ENCODE results near the gene CHMP4B. TPM values are rescaled to one million over a fixed set of nuclear protein-coding genes. Genes with fewer than 3 reads are reported as not detected.

CHMP4B gene
- total RNA-seq, 1 experiment from 2014 or later, result 87.5 TPM

GRCh38 chr20:33859157-33859695, 48.1 kb downstream of the CHMP4B start:
- BruUV-seq (replicated peaks), result no TSS peak
- Histone ChIP-seq H3K27me3 (ENCODE audit: control insufficient read depth, insufficient read depth, low read length) (no peaks in the 10 kb centered on the region), H3K4me1 (ENCODE audit: control insufficient read depth, insufficient read depth, low read length) (peaks cover 28% of the 10 kb centered on the region), H3K36me3 (ENCODE audit: control insufficient read depth, insufficient read depth, low read length) (no peaks in the 10 kb centered on the region; the same call in 1 of the 2 replicates), H3K27ac (ENCODE audit: low read length) (peak overlapping the region; percentile 60), H3K9me3 (ENCODE audit: control insufficient read depth, insufficient read depth, low read depth, low read length) (no peaks in the 10 kb centered on the region), H3K4me3 (ENCODE audit: low read depth in 2 of 2, low read length in 2 of 2) (no peak overlapping the region)
- ChIA-PET CTCF (interaction anchor here (0.6 kb wide), 1 partner anchor 268 kb away, joined by 7 read pairs; no protein-coding TSS in a partner anchor), POLR2A (no interaction called here)
- DNase-seq (ENCODE audit: low read depth, low spot score), result peak; percentile 24
- TF ChIP-seq TCF7L2 (IDR thresholded peaks at IDR 0.05; ENCODE audit: low read depth, low read length) (no peak), SIN3A (IDR thresholded peaks at IDR 0.05; ENCODE audit: borderline replicate concordance, insufficient read depth, low read depth, low read length) (no peak), POLR2AphosphoS5 (IDR thresholded peaks at IDR 0.05; ENCODE audit: low read depth, low read length) (no peak)
- TF ChIP-seq, protein P1, sequence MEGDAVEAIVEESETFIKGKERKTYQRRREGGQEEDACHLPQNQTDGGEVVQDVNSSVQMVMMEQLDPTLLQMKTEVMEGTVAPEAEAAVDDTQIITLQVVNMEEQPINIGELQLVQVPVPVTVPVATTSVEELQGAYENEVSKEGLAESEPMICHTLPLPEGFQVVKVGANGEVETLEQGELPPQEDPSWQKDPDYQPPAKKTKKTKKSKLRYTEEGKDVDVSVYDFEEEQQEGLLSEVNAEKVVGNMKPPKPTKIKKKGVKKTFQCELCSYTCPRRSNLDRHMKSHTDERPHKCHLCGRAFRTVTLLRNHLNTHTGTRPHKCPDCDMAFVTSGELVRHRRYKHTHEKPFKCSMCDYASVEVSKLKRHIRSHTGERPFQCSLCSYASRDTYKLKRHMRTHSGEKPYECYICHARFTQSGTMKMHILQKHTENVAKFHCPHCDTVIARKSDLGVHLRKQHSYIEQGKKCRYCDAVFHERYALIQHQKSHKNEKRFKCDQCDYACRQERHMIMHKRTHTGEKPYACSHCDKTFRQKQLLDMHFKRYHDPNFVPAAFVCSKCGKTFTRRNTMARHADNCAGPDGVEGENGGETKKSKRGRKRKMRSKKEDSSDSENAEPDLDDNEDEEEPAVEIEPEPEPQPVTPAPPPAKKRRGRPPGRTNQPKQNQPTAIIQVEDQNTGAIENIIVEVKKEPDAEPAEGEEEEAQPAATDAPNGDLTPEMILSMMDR (IDR thresholded peaks at IDR 0.05), result no peak
- TF ChIP-seq, protein P2, sequence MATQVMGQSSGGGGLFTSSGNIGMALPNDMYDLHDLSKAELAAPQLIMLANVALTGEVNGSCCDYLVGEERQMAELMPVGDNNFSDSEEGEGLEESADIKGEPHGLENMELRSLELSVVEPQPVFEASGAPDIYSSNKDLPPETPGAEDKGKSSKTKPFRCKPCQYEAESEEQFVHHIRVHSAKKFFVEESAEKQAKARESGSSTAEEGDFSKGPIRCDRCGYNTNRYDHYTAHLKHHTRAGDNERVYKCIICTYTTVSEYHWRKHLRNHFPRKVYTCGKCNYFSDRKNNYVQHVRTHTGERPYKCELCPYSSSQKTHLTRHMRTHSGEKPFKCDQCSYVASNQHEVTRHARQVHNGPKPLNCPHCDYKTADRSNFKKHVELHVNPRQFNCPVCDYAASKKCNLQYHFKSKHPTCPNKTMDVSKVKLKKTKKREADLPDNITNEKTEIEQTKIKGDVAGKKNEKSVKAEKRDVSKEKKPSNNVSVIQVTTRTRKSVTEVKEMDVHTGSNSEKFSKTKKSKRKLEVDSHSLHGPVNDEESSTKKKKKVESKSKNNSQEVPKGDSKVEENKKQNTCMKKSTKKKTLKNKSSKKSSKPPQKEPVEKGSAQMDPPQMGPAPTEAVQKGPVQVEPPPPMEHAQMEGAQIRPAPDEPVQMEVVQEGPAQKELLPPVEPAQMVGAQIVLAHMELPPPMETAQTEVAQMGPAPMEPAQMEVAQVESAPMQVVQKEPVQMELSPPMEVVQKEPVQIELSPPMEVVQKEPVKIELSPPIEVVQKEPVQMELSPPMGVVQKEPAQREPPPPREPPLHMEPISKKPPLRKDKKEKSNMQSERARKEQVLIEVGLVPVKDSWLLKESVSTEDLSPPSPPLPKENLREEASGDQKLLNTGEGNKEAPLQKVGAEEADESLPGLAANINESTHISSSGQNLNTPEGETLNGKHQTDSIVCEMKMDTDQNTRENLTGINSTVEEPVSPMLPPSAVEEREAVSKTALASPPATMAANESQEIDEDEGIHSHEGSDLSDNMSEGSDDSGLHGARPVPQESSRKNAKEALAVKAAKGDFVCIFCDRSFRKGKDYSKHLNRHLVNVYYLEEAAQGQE (IDR thresholded peaks at IDR 0.05; ENCODE audit: insufficient read depth in 1 of 2, low read depth in 2 of 2, low read length in 1 of 2), result no peak
- intact Hi-C loops (cut with micrococcal nuclease; ENCODE audit: unreplicated experiment), result no loop called here
- in situ Hi-C loops (cut with HindIII; ENCODE audit: low pct_unique_long_range_greater_than_20kb, low sequenced_read_pairs), result no loop called here
- peak; percentile 36; the same call in 1 of the 2 replicates for ATAC-seq

DNA sequence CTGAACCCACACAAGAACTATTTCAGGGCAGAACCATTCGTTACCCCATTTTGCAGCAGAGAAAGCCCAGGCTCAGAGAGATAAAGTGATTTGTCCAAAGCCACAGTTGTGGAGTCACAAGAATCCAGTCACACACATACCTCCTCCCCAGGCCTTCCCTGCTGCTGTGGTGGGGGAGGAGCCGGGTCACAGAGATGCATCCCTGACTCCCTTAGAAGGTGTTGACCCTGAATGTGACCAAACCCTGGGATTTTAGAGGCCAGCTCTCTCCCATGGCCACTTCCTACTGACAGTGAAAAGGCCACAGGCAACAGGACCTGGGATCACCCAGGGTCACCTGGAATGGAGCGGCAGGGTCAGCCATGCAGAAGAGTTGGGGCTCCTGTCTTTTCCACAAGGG, 48.6 kb downstream of the CHMP4B start:
- TF ChIP-seq, protein P2 (IDR thresholded peaks at IDR 0.05; ENCODE audit: insufficient read depth in 1 of 2, low read depth in 2 of 2, low read length in 1 of 2), result no peak
- no peak for TF ChIP-seq SIN3A (IDR thresholded peaks at IDR 0.05; ENCODE audit: borderline replicate concordance, insufficient read depth, low read depth, low read length)
- TF ChIP-seq POLR2AphosphoS5 (IDR thresholded peaks at IDR 0.05; ENCODE audit: low read depth, low read length), result no peak
- no peak for TF ChIP-seq TCF7L2 (IDR thresholded peaks at IDR 0.05; ENCODE audit: low read depth, low read length)
- TF ChIP-seq, protein P1 (IDR thresholded peaks at IDR 0.05), result no peak
- Histone ChIP-seq H3K9me3 (ENCODE audit: control insufficient read depth, insufficient read depth, low read depth, low read length) (no peaks in the 10 kb centered on the region), H3K4me1 (ENCODE audit: control insufficient read depth, insufficient read depth, low read length) (peaks cover 28% of the 10 kb centered on the region), H3K36me3 (ENCODE audit: control insufficient read depth, insufficient read depth, low read length) (no peaks in the 10 kb centered on the region), H3K27me3 (ENCODE audit: control insufficient read depth, insufficient read depth, low read length) (no peaks in the 10 kb centered on the region), H3K4me3 (ENCODE audit: low read depth in 2 of 2, low read length in 2 of 2) (no peak overlapping the region), H3K27ac (ENCODE audit: low read length) (peak overlapping the region; percentile 60)
- CTCF ChIA-PET, result interaction anchor here (0.6 kb wide), 1 partner anchor 267 kb away, joined by 7 read pairs; no protein-coding TSS in a partner anchor
- no TSS peak for BruUV-seq (replicated peaks)
- POLR2A ChIA-PET, result no interaction called here
- in situ Hi-C loops (cut with HindIII; ENCODE audit: low pct_unique_long_range_greater_than_20kb, low sequenced_read_pairs), result no loop called here
- ATAC-seq (no peak), DNase-seq (ENCODE audit: low read depth, low spot score) (no peak)
- intact Hi-C loops (cut with micrococcal nuclease; ENCODE audit: unreplicated experiment), result loop anchor here (5.0 kb wide), 1 partner anchor 223 kb away; no protein-coding TSS in a partner anchor
